ENCODE data around the gene DRD2.

DNA sequence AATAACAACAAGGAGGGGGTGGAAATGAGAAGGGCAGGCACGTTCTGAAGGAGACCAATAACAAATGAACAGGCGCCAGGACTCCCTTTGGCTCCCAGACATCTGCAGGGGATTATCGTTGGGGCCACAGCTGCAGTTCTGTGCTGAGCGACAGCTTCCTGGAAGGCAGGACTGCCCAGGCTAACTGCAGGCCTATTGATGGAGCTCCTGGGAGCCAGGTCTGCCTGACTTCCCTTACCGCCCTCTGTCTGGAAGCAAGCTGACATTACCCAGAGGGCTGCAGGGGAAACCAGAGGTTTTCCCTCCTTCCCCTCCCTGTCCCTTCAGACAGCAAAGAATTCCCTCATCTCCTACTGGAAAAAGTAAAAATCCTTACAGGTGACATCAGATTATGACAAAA lies 5.0 kb downstream of the DRD2 start:
- TF ChIP-seq POLR2AphosphoS5 (IDR thresholded peaks at IDR 0.05), result no peak
- TF ChIP-seq, protein P1, sequence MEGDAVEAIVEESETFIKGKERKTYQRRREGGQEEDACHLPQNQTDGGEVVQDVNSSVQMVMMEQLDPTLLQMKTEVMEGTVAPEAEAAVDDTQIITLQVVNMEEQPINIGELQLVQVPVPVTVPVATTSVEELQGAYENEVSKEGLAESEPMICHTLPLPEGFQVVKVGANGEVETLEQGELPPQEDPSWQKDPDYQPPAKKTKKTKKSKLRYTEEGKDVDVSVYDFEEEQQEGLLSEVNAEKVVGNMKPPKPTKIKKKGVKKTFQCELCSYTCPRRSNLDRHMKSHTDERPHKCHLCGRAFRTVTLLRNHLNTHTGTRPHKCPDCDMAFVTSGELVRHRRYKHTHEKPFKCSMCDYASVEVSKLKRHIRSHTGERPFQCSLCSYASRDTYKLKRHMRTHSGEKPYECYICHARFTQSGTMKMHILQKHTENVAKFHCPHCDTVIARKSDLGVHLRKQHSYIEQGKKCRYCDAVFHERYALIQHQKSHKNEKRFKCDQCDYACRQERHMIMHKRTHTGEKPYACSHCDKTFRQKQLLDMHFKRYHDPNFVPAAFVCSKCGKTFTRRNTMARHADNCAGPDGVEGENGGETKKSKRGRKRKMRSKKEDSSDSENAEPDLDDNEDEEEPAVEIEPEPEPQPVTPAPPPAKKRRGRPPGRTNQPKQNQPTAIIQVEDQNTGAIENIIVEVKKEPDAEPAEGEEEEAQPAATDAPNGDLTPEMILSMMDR (IDR thresholded peaks at IDR 0.05 in 8 of 11, conservative IDR thresholded peaks at IDR 0.05 in 3 of 11), result no peak

All from spleen (tissue), 7 donors.